HG03064 (cell line): ENCODE results near the gene DSE.
A peak's percentile ranks its signal among the peaks of the same experiment; 100 is the strongest.

Experiments used
- ATAC-seq: cut with Tn5 transposase; IDR thresholded peaks from one replicate; pipeline ENCODE4 v1.9.1; 2021; ENCODE audit warnings: low read depth; ENCODE audit not compliant: unreplicated experiment

DSE gene

DNA sequence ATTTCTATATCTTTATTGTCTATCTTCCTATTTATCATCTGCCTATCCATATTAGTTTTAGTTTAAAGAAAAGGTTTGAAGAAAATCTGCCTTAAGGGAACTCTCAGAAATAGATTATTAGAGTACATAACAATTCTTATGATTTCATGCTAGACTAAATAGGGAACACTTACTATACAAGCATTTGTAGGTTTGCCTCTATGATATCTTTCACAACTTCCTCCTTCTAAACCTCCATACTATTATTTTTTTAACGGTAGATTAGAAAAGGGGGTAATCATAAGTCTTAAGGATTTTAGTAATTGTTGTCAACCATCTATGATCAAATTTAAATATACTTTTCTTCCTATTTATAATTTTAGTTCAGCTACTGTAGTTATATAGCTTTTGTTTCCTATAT, 11.6 kb upstream of the DSE start:
- no peak for ATAC-seq

DNA sequence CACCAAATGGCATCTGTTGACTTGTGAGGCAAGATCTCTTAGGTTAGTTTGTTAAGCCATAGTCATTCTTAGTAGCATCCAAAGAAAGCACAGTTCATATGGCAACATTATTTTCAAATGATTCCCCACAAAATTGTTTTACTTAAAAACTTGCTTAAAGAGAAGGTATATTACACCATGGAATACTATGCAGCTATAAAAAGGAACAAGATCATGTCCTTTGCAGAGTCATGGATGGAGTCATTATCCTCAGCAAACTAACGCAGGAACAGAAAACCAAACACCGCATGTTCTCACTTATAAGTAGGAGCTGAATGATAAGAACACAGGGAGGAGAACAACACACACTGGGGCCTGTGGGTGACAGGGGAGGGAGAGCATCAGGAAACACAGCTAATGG, 10.9 kb upstream of the DSE start:
- ATAC-seq = no peak

DNA sequence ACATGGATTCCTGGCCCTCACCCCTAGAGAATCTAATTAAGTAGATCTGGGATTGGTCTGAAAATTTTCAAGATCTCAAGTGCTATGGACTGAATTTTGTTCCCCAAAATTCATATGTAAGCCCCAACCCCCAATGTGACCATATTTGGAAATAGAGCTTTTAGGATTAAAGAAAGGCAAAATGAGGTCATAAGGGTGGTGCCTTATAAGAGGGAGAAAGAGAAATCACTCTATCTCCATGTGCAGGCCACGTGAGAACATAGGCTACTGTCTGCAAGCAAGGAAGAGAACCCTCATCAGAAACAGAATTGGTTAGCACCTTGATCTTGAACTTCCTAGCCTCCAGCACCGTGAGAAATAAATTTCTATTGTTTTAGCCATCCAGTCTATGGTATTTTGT, 8.5 kb upstream of the DSE start:
- ATAC-seq = no peak

DNA sequence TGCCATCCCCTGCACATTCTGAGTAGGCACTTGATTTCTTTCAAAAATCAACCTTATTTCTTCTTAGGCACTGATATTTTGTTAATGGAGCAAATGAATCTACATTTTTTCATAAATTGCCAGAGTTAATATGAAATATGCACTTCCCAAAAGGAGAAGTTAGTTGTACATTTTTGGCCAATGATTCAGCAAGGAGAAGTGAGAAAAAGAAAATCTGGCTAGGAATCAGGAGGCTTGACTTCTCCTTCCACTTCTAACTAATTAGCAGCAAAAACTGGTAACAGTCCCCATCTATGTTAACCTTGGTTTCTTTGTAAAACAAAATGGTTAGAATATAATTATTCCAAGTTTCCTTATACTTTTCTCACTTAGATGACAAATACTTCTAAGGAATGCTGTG, 7.0 kb upstream of the DSE start:
- ATAC-seq = no peak

DNA sequence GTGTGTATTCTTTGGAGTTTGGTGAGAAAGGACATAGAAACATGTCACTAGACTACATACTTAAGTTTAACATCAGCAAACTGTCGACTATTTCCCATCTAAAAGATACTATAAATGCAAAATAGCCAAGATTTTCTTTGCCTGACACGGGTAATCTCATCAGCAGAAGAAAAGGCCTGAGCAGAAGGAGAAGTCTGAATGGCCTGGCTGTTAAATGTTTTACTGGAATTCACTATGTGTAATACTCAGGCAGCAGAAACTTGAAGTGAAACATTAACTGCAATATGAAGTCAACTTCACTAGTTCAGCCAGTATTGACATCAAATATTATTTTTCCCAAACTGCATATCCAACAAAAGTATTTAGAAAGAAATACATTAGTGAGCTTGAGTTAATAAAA, 6.4 kb upstream of the DSE start:
- ATAC-seq = no peak

DNA sequence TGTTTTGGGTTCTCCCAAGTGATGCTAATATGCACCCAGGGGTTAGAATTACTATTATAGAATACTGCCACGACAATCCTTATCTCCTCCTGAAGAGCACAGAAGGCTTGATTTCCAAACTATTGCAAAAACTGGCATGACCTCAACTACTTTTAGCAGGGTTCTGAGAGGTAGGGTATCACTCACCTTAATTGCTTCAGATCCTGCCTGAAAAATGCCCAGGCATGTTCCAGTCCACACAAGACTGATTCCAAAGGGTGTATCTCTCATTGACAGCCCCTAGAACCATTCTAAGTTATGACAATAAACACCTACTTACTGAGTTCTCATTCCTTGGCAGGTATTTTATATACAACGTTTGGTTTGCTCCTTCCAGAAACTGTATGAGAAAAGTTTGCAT, 5.0 kb upstream of the DSE start:
- ATAC-seq = no peak

DNA sequence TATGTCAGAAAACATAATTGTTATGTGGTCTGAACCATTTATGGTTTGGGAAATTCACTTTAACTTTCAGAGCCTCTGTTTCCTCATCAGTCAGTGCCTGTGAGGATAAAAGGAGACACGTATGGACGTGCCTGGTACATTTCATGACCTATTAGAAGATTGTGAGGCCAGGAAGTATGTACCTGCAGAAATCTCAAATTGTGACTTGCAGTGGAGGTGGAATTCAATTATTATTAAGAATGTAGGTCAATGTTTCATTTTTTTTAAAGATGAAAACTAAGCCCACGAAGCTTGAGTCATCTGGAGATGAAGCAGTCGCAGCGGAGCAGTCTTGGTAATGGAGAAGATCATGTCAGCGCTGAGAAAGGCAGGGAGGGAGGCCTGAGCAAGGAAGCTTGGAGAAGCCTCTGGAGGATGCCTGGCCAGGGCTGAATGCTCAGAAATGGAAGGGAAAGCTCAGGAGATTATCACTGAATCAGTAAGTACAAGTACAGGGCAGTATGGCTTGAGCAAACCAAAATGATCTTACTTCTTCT, 3.9 kb upstream of the DSE start:
- ATAC-seq = no peak

DNA sequence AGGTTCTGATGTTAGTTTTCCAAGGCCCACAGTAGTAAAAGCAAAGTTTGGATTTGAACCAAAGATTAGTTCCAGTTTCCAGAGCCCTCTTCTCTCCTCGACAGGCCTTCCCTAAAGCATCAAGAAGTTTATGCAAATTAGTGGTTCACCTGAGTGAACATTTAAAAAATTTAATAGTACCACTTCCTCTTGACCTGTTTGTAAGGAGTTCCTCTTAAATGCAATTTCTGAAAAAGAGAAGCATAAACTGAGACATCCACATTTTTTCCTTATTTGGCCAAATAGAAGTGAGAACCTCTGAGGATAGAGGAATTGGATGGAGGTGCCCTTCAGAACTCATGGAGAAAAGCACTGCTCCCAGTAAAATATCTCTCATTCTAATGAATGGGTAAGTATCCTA, 1.2 kb upstream of the DSE start:
- peak; percentile 41 for ATAC-seq

DNA sequence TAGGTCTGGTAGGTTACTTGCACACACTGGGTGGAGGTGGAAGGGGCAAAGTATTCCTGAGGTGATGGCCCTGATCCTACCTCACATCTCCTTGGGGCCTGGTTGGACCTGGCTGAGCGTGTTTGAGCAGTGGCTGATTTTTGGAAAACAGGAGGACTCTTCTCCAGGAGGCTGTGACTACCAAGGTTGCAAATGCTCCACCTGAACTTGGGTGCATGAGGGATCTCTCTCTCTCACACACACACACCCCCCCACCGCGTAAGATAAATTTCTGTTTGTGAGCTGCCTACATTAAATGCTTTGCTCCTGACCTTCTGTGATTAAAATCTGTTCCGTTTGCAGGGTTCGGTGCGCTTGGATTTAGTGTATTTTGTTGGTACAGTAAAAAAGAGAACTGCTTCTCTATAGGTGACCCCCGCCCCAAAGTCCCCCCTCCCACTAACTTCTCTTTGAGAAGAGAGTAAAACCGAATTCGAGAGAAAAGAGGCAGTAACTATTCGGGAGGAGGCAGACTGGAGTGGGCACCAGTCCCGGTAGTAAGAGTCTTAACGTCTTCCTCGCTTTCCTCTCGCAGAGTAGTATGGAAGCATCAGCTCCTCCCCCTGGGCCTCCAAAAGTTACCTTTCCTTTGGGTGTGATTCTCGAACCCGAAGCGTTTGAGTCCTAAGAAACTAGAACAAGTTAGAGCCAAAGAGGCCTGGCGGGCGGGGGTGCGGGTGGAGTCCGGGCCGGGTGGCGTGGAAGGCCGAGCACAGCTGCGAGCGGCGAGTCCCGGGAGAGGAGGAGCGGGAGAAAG, 585 bp upstream of the DSE start:
- peak; percentile 50 for ATAC-seq

DNA sequence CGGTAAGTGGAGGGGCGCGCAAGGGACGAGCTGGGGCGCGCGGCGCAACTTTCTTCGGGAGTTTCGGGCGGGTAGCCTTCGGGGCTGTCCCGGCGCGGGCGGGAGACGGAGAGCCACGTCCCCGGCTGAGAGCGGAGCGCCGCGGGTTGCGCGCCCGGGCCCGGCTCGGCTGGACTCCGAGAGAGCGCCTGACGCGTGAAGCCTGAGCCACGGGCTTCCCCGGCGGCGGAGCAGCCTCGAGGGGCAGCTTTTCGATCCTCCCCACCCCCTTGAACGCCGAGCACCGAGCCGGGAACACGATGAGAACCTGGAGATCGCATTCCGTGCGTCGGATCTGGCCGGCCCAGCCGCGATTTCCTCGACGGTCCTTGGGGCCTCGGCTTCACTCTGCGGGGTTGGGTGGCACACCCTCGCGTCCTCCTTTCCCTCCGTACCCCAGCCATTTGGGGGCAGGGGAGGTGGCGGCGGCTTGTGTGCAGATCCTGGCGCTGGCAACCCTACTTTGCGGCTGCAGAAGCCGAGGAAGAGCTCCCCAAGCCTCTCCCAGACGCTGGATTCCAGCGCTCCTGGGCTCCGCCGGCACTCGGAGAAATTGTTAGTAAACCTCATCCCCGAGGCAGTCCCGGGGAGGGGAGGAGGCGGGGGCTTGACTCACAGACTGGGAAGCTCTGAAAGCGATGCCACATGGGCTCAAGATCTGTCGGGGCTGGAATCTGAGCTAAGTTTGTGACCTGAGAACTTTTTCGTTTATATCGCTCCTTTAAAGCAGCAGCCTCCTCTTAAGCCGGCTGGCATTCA, 572 bp downstream of the DSE start:
- peak; percentile 46 for ATAC-seq

DNA sequence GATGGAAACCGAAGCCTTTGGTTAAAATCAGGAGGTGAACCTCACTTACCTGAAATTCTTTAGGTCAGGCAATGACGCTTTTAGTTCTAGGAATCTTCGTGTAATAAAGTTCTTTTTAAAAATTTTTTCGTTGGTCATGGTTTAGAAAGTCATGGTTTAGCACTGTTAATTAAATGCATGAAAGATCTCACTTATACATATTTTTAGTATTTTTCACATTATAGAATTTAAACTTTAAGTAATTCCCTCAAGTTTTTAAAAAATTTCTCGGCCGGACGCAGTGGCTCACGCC, 1.1 kb downstream of the DSE start:
- no peak for ATAC-seq

DNA sequence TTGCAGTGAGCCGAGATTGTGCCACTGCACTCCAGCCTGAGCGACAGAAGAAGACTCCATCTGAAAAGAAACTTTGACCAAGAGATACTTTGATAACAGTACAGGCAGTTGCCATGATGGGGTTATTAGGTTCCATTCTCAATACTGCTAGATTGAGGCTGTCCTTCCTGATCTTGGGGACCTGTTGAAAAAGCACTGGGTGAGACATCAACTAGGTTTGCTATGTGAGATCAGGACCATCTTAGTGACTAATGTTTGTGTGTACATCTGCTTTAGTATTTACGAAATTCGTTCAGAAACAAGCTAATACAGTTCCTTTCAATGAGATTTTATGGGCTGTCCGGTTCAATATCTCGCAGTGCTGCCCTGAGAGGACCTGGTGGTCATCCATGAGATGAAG, 2.6 kb downstream of the DSE start:
- ATAC-seq = no peak

DNA sequence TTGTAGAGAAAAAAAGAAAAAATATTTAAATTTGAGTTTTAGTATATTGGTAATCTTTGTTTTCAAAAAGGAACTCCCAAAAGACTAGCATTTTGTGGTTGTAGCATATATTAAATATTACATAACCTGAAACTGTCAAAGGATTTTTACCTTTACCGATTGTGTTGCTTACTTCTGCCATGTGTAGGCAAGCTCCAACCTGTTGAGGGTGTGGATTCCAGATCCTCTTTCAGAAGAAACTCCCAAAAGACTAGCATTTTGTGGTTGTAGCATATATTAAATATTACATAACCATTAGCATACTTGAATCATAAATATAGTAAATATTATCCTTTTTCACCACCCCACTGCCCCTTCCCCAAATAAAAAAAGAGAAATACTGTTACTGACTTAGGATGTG, 3.2 kb downstream of the DSE start:
- ATAC-seq = no peak

DNA sequence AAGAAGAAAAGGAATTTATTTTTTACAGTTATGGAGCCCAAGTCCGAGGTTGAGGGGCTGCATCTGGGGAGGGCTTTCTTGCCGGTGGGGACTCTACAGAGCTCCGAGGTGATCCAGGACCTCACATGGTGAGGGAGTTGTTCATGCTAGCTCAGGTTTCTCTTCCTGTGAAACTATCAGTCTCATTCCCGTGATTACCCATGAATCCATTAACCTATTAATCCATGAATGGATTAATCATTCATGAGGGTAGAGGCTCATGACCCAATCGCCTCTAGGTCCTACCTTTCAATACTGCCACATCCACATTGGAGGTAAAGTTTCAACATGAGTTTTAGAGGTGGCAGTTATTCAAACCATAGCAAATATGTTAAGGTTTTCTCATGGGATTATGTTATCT, 3.8 kb downstream of the DSE start:
- no peak for ATAC-seq

DNA sequence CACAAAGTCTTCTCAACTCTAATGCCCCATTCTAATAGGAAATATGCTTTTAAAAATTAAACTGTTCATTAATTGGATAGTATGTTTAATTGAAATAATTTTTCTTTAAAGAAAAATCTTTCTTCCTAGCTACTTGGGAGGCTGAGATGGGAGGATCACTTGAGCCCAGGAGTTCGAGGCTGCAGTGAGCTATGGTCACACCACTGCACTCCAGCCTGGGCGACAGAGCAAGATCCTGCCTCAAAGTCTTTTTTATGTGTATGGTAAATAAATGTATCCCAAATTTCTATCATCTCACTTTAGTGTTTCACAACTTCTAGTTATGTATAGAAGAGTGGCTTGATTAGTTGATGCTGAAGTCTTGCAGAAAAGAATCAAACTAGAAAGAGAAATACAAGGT, 4.5 kb downstream of the DSE start:
- ATAC-seq = no peak

DNA sequence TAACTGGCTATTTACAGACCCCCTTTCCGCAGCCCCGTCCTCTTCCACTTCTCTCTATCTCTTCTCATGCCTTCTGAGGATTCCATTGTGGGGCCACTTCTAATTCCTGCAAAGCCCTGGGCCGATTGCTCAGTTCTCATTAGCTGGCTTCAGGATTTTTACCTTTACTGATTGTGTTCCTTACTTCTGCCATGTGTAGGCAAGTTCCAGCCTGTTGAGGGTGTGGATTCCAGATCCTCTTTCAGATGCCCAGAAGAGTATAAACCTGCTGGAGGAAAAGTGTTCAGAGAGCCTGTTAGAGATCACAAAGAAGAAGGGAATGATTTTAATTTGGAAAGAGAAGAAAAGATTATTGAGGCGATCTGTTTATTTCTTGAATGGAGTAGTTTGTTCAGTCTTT, 5.4 kb downstream of the DSE start:
- no peak for ATAC-seq

DNA sequence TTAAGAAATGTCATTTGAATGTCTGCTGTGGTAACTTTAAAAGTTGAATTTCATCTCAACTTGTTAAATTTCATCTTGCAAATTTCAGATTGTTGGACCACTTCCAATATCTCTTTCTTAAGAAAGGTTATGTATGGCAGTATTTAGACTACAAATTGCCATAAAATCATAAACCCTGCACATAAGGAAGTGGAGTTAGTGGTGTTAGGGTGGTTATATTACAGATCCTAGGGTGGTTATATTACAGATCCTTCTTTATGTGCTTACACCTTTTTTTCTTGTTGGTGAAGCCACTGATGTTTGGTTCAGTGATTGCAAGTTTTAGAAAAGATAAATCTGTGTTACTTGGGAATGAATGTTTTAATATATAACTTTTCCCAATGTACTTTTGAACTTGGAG, 9.0 kb downstream of the DSE start:
- no peak for ATAC-seq

DNA sequence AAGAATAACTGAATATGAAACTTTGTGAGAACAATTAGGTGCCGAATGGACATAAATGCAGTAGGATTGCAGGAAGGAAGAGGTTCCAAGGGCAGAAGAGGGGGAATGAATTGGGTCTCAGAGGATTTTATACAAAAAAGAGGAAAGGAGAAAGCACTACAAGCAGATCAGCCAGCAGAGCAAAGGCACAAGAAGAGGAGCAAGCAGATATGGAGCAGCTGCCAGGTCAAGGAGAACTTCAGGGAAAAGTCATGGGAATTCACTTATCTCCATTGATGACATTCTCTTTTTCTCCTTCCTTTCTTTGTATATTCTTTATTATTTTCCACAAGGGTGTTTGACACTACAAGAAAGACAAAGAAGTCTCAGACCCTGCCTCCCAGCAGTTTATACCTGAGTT, 9.6 kb downstream of the DSE start:
- no peak for ATAC-seq

DNA sequence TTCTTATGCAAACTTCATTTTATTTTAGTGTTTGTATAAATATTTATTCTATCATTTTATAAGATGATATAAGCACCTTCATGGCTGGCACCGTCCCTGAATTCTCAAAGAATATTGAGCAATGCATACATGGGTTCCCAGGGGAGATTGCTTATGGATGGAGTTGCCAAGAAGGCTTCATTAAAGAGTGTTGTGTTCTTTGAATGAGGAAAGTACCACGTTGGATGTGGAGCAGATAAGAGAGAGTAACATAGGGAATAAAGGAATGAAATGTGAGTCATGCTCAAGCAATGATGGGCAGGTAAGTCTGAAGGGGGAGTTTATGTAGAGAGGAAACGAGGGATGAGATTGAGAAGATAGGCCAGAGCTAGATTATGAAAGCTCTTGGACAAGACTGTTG, 10.3 kb downstream of the DSE start:
- ATAC-seq = no peak

DNA sequence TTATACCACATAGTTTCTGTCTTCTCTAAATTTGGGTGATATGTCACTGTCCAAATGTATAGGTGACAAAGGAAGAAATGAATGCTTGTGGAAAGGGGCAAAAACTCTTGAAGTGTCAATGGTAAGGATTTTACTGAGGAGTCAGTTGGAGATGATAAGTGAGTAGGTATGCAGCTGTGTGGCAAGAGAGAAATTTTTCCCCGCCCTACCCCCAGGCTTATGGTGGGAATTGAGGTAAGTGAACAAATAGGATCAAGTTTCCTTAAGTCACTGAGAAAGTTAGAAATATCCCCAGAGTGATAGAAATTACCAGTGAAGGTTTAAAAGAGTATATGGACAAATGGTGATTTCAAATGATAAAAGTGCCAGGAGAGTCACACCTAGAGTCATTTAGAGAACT, 11.8 kb downstream of the DSE start:
- ATAC-seq = no peak

DNA sequence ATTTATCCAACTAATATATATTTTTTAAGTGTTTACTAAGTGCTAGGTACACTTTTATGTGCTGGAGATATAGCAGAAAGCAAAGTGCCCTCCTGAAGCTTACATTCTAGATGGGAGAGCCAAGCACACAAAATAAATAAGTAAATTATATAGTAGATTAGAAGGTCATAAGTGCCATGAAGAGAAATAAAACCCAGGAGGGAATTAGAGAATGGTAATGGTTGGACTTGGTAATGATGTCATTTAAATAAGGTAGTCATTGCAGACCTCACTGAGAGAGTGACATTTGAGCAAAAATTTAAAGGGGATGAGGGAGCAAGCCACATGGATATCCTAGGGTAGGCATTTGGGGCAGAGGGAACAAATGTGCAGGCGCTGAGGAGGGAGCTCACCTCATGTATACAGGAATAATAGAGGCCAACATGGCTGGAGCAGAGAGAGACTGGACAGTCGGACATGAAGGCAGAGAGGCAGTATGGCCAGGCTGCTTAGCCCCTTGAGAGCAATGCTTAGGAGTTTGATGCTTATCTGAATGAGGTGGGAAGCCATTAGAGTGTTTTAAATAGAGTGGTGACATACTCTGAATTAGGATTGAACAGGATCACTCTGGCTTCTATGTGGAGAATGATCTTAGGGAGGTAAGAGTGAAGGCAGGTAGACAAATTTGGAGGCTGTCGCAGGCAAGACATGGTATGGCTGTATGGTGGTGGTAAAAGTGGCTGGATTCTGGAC, 14.1 kb downstream of the DSE start:
- no peak for ATAC-seq

DNA sequence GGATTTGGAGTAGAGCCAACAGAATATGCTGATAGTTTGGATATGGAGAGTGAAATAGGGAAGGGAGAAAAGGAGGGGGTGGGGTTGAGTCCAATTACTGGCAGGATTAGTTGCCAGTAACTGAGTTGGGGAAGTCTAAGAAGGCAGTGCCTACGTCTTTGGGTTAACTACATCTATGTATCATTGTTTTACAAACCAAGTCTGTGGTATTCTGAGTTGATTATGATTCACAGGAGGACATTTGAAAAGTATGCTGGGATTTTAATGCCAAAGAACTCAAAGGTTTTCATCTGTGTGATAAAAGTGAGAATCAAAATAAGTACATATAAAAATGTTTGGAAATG, 14.7 kb downstream of the DSE start:
- ATAC-seq = no peak
